Right lobe of liver (tissue), 6 donors: ENCODE results near the gene PDCL2. TPM values are rescaled to one million over a fixed set of nuclear protein-coding genes. Genes with fewer than 3 reads are reported as not detected.

Experiments used
- ATAC-seq, 4 donors: fragments of 200-7000 bp; cut with Tn5 transposase; one replicate each; pipeline ENCODE4 v1.9.1; 2020; ENCODE audit warnings: mild to moderate bottlenecking in 4 of 4, moderate library complexity in 4 of 4
- DNase-seq, 3 donors: peaks; one replicate each; pipeline ENCODE4 v3.0.0-alpha.2; 2020
- H3K27ac ChIP-seq, 3 donors: fragments of 200-600 bp; one replicate each; pipeline ENCODE4 v1.8.0; 2022
- H3K27me3 ChIP-seq, 2 donors: fragments of 200-600 bp; one replicate each; pipeline ENCODE4 v1.8.0; 2022
- H3K36me3 ChIP-seq, 4 donors: fragments of 200-600 bp; sonication (generic) in 1 of 4; one replicate each; pipeline versions ENCODE4 v1.5.1 to v1.8.0; 2017 to 2022; ENCODE audit warnings: control low read depth in 1 of 4
- H3K4me1 ChIP-seq, 4 donors: fragments of 200-600 bp; sonication (generic) in 1 of 4; one replicate each; pipeline versions ENCODE4 v1.5.1 to v1.8.0; 2017 to 2022; ENCODE audit warnings: control low read depth in 1 of 4
- H3K4me3 ChIP-seq, 3 donors: fragments of 200-600 bp; one replicate each; pipeline ENCODE4 v1.8.0; 2022
- H3K9me3 ChIP-seq, 4 donors: fragments of 200-600 bp; sonication (generic) in 1 of 4; one replicate each; pipeline versions ENCODE4 v1.5.1 to v1.8.0; 2017 to 2022; ENCODE audit warnings: control low read depth in 1 of 4
- CTCF ChIP-seq, 4 donors: fragments of 200-600 bp in 3 of 4; fragments of 450-650 bp in 1 of 4; IDR thresholded peaks; one replicate each; pipeline versions ENCODE4 v1.5.1 to v1.8.0; 2016 to 2022; ENCODE audit warnings: antibody characterized with exemption in 4 of 4, mild to moderate bottlenecking in 2 of 4
- POLR2A ChIP-seq: fragments of 450-650 bp; IDR thresholded peaks from one replicate; pipeline ENCODE4 v1.6.1; 2017; ENCODE audit warnings: antibody characterized with exemption, mild to moderate bottlenecking
- WGBS: methylation state at CpG from one replicate; pipeline ENCODE4 v1.1.6; 2018; ENCODE audit warnings: low coverage, low lambda C conversion rate; ENCODE audit not compliant: insufficient coverage; ENCODE audit errors: missing lambda C conversion rate; 5-methylcytosine and 5-hydroxymethylcytosine counted together
- intact Hi-C, 2 donors: fragments of 100-400 bp; cut with DNase I; formaldehyde crosslinking; loops; one replicate each; pipeline versions ENCODE4 v1.11.2 to v1.14.1; 2022
- long read RNA-seq: library from polyadenylated mRNA; unstranded; transcript quantifications from one replicate; pipeline ENCODE4 v2.0.0, GENCODE V29; 2019
- total RNA-seq, 6 experiments: library from RNA; depleted of rRNA in 2 of 6; stranded (reverse); fragments of >200 nt in 2 of 6; fragmentation: NEBNext Ultra II Directional in 3 of 6; extraction: Animal tissue kit (Norgen Biotek cat#: 25700) in 3 of 6; gene quantifications; one replicate each; pipeline versions ENCODE4 v1.1.0 to v1.2.4, GENCODE V29; 2016 to 2023
- donor health status: DM: no; HTN: yes; CAD: no.
- donor health status: DM: no; HTN: no; CAD: no.
- donor health status: DM: no; HTN: no; CAD: no.
- donor health status: DM: no; HTN: yes; CAD: no.
- donor health status: DM: no; HTN: yes; CAD: no.

Gene PDCL2
- total RNA-seq = not detected
- long read RNA-seq = 0 reads

GRCh38 chr4:55592014-55592413 lies at the start of gene PDCL2:
TSS of gene PDCL2 (minus strand) at chr4:55592245. CDS start at chr4:55592109, 136 bp downstream.
- peak in 1 of 3 donors; percentile 53 for DNase-seq
- intact Hi-C loops = no loop called here
- H3K9me3 ChIP-seq = no peaks in the 10 kb centered on the region
- no peak within 1 kb of the TSS for H3K27ac ChIP-seq
- H3K36me3 ChIP-seq = no peaks in the 10 kb centered on the region
- no peaks in the 10 kb centered on the region for H3K4me1 ChIP-seq
- ATAC-seq = no peak
- H3K27me3 ChIP-seq = no peaks in the 10 kb centered on the region
- no peak within 1 kb of the TSS for H3K4me3 ChIP-seq
- no peak for TF ChIP-seq CTCF (IDR thresholded peaks at IDR 0.05)
- TF ChIP-seq POLR2A = no peak
- WGBS = 98% methylated on average over 16 of the region's 24 CpGs

- no peak overlapping the region for H3K27ac ChIP-seq
- peaks cover 0 to 5% (median 0%) of the 10 kb centered on the region in 4 donors for H3K4me1 ChIP-seq
- intact Hi-C loops = no loop called here
- DNase-seq = no peak
- no peaks in the 10 kb centered on the region for H3K9me3 ChIP-seq
- TF ChIP-seq POLR2A = no peak
- no peak for TF ChIP-seq CTCF (IDR thresholded peaks at IDR 0.05)
- WGBS = 12% methylated on average over 11 of the region's 12 CpGs
- peaks cover 0 to 9% of the 10 kb centered on the region in 2 donors for H3K27me3 ChIP-seq
- no peaks in the 10 kb centered on the region for H3K36me3 ChIP-seq
- ATAC-seq = no peak
- H3K4me3 ChIP-seq = no peak overlapping the region
Measured at GRCh38 chr4:55637272-55637820, 45.3 kb upstream of the PDCL2 start.

- WGBS = 6% methylated on average over 5 of the region's 7 CpGs
- H3K4me1 ChIP-seq = peaks cover 0 to 5% (median 0%) of the 10 kb centered on the region in 4 donors
- no peak overlapping the region for H3K27ac ChIP-seq
- ATAC-seq (no peak), DNase-seq (no peak)
- H3K4me3 ChIP-seq = no peak overlapping the region
- H3K36me3 ChIP-seq = no peaks in the 10 kb centered on the region
- TF ChIP-seq CTCF (IDR thresholded peaks at IDR 0.05) = no peak
- no peak for TF ChIP-seq POLR2A
- intact Hi-C loops = no loop called here
- no peaks in the 10 kb centered on the region for H3K9me3 ChIP-seq
- H3K27me3 ChIP-seq = peaks cover 0 to 9% of the 10 kb centered on the region in 2 donors
Measured at GRCh38 chr4:55636656-55636999, 44.6 kb upstream of the PDCL2 start.

GRCh38 chr4:55635741-55636655 lies 44.0 kb upstream of the PDCL2 start, which contains the start of gene NMU:
TSS of gene NMU (minus strand) at chr4:55636298. CDS start at chr4:55636192, 106 bp downstream.
- no peak within 1 kb of the TSS for H3K27ac ChIP-seq
- peak in 1 of 4 donors; percentile 15 for TF ChIP-seq CTCF (IDR thresholded peaks at IDR 0.05)
- no peak for TF ChIP-seq POLR2A
- peak; percentile 45 to 79 (median 62) for ATAC-seq
- WGBS = 2% methylated on average over 45 of the region's 80 CpGs
- peak within 1 kb of the TSS in 1 of 3 donors; percentile 24 for H3K4me3 ChIP-seq
- no peaks in the 10 kb centered on the region for H3K9me3 ChIP-seq
- peak in 2 of 3 donors; percentile 36 to 61 for DNase-seq
- H3K27me3 ChIP-seq = peaks cover 0 to 9% of the 10 kb centered on the region in 2 donors
- H3K36me3 ChIP-seq = no peaks in the 10 kb centered on the region
- peaks cover 0 to 5% (median 0%) of the 10 kb centered on the region in 4 donors for H3K4me1 ChIP-seq
- intact Hi-C loops = no loop called here
